HG02798 (cell line): ENCODE measurements around the gene CENPP.
"Not testable (repeated sequence)": the region's sequence is repeated elsewhere in the genome, so short reads cannot be mapped to it uniquely, and the experiment has no call there.

Experiments used
- ATAC-seq: cut with Tn5 transposase; IDR thresholded peaks from one replicate; pipeline ENCODE4 v1.9.1; 2021; ENCODE audit warnings: mild to moderate bottlenecking; ENCODE audit not compliant: unreplicated experiment, poor library complexity

Gene CENPP

GRCh38 chr9:92608909-92609445 is 283.2 kb downstream of the CENPP start:
- no peak for ATAC-seq

GRCh38 chr9:92610470-92611420 is 285.0 kb downstream of the CENPP start:
- no peak for ATAC-seq

- no peak for ATAC-seq
These were observed 286.0 kb downstream of the CENPP start for GRCh38 chr9:92611621-92612285.

- no peak for ATAC-seq
These were observed 286.5 kb downstream of the CENPP start for GRCh38 chr9:92612292-92612691.

- no peak for ATAC-seq
These were observed 287.1 kb downstream of the CENPP start for GRCh38 chr9:92612816-92613215.

- ATAC-seq, result no peak
These were observed 287.7 kb downstream of the CENPP start for GRCh38 chr9:92613268-92614122.

GRCh38 chr9:92614123-92614510 is 288.4 kb downstream of the CENPP start:
- ATAC-seq, result no peak

GRCh38 chr9:92614763-92615461 is 289.2 kb downstream of the CENPP start:
- no peak for ATAC-seq

- ATAC-seq, result no peak
These were observed 290.0 kb downstream of the CENPP start for GRCh38 chr9:92615790-92616189.

- ATAC-seq, result no peak
These were observed 290.5 kb downstream of the CENPP start for GRCh38 chr9:92616199-92616641.

- no peak for ATAC-seq
These were observed 290.9 kb downstream of the CENPP start for GRCh38 chr9:92616655-92617111.

- ATAC-seq, result no peak
These were observed 291.6 kb downstream of the CENPP start for GRCh38 chr9:92617195-92617813.

GRCh38 chr9:92617951-92618510 is 292.3 kb downstream of the CENPP start:
- no peak for ATAC-seq

GRCh38 chr9:92618633-92619225 is 293.0 kb downstream of the CENPP start:
- ATAC-seq, result no peak

- ATAC-seq, result no peak
These were observed 294.0 kb downstream of the CENPP start for GRCh38 chr9:92619601-92620300.

GRCh38 chr9:92620845-92621244 is 295.1 kb downstream of the CENPP start:
- ATAC-seq, result no peak

- not testable (repeated sequence) for ATAC-seq
These were observed 298.2 kb downstream of the CENPP start for GRCh38 chr9:92623936-92624335.

- ATAC-seq, result no peak
These were observed 300.7 kb downstream of the CENPP start for GRCh38 chr9:92626484-92626883.
